H54 (cell line): Measurements from ENCODE around the gene GDPGP1.

Experiments used
- DNase-seq: peaks from one replicate; pipeline ENCODE4 v3.0.0; 2011; ENCODE audit warnings: low spot score, mixed read lengths; ENCODE audit not compliant: insufficient read length
- FAIRE-seq: peaks from 3 replicates; lab custom pipeline; 2011; peaks lifted over from hg19 to GRCh38; lab: Jason Lieb, UNC
- POLR2A ChIP-seq: IDR thresholded peaks from 2 replicates; pipeline ENCODE4 v1.6.1; 2011; ENCODE audit warnings: low read depth, mild to moderate bottlenecking, low read length

Gene GDPGP1

DNA sequence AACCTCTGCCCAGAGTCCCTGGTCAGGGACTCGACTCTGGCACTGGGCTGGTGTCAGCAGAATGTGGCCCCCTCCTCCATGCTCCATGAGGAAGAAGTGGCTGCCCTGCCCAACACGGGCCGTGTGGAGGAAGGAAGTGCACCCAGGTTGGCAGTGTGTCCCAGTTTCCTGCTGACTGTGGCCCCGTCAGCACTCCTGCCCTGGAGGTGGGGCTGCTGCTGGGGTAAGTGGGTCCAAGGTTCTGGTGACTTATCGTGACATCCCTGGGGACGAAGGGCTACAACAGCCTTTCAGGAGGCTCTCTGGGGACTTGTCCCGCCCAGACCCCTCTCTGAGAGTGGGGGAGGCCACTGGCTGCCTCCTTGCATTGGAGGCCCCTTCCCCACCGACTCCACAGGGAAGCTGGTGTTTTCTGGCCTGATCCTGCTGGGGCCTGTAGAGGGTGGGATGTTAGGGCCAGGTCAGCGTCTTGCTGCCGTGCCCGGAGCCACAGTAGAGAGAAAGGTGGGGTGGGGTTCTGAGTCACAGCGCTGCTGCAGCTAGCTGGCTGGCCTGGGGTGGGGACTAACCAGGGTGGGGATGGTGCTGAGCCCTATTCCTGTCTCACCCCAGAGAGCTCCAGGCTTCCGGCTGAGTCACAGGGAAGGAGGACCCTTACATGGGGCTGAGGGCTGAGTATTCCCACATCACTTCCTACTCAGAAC, 22.4 kb upstream of the GDPGP1 start:
- peak; percentile 86 for DNase-seq
- FAIRE-seq = no peak
- 0 out of 2 replicates have a peak, but pooled peaks have one; percentile 33 for TF ChIP-seq POLR2A

GRCh38 chr15:90212221-90213098, 21.5 kb upstream of the GDPGP1 start:
- no peak for TF ChIP-seq POLR2A
- FAIRE-seq = no peak
- no peak for DNase-seq

DNA sequence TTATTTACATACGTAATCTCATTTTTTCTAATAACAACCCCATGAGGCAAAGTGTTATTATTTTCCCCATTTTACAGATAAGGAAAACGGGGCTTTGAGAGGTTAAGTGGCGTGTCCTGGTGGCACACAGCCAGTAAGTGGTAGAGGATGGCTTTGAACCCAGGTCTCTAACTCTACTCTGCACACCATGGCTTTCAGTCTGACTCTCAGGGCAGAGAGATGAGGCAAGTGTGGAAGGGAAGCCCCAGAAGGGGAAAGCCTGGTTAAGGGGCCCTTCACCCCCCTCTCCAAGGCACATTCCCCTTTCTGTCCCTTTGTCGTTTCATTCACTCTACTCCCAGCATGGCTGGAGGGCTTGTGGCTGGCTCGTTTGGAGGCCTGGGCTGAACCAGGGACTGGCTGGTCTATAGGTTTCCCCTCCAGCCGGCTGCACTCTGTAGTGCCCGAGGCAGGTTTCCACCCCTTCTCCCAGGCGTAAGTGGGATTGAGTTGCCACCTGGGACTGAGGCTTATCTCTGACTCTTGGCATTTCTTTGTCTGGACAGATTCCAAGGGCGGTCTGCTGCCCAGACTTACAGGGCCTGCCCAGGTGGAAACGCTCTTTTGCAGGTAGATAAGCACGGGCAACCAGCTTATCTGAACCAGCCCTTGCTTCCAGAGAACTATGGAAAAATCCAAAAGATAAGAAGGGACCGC, 20.7 kb upstream of the GDPGP1 start:
- DNase-seq = no peak
- FAIRE-seq = no peak
- TF ChIP-seq POLR2A = no peak

DNA sequence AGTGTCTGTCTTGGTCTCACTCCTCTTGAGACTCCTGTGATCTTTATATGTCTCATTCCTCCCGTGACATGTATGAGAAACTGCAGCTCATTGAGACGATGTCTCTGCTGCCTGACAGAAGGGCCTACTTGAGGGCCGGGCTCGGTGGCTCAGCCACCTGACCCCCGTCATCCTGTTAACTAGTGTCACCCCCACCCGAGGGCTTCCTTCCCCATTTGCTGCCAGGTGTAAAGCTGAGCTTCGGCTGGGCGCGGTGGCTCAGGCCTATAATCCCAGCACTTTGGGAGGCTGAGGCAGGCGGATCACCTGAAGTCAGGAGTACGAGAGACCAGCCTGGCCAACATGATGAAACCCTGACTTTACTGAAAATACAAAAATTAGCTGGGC, 20.2 kb upstream of the GDPGP1 start:
- FAIRE-seq = no peak
- DNase-seq = no peak
- no peak for TF ChIP-seq POLR2A

- FAIRE-seq = no peak
- no peak for DNase-seq
- TF ChIP-seq POLR2A = no peak
Observed at GRCh38 chr15:90214553-90215196, 19.3 kb upstream of the GDPGP1 start.

DNA sequence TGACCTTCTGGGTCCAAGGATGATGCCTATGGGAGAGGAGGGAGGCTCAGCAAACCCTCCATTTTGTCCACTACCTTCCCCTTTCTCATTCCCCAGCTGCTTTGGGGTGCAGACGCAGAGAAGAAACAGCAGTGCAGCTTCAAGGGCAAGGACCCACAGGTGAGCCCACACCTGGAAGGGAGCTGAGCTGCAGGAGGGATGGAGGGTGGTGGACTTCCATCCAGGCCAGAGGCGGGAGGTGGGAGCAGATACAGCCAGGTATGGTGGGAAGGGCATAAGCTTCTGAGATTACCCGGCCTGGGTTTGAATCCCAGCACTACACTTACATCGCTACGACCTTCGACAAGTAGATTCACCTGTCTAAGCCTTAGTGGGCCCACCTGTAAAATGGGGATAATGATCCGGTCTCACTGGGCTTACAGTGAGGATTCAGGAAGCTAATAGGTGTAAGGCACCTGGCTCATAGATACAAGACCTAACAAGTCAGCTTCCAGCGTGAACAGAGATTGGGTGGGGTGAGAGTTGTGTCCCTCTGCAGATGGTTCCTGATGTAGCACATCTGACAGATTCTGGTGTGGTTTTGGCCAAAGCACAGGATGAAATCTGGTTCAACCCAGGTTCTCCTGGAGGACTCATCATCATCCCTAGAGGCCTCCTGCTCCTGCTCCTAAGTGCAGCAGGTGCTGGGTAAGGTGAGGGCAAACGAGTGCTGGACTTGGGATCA, 16.2 kb upstream of the GDPGP1 start:
- no peak for TF ChIP-seq POLR2A
- DNase-seq (no peak), FAIRE-seq (no peak)

- DNase-seq = no peak
- no peak for TF ChIP-seq POLR2A
- no peak for FAIRE-seq
Observed at GRCh38 chr15:90219421-90220141, 14.4 kb upstream of the GDPGP1 start.

- no peak for FAIRE-seq
- DNase-seq = peak; percentile 65
Observed at GRCh38 chr15:90221246-90221900, 12.6 kb upstream of the GDPGP1 start.

GRCh38 chr15:90222547-90222946, 11.5 kb upstream of the GDPGP1 start:
- DNase-seq = no peak
- no peak for TF ChIP-seq POLR2A
- FAIRE-seq = no peak

More at GRCh38 chr15:90221246-90221900, 12.6 kb upstream of the GDPGP1 start:
- TF ChIP-seq POLR2A = no peak

DNA sequence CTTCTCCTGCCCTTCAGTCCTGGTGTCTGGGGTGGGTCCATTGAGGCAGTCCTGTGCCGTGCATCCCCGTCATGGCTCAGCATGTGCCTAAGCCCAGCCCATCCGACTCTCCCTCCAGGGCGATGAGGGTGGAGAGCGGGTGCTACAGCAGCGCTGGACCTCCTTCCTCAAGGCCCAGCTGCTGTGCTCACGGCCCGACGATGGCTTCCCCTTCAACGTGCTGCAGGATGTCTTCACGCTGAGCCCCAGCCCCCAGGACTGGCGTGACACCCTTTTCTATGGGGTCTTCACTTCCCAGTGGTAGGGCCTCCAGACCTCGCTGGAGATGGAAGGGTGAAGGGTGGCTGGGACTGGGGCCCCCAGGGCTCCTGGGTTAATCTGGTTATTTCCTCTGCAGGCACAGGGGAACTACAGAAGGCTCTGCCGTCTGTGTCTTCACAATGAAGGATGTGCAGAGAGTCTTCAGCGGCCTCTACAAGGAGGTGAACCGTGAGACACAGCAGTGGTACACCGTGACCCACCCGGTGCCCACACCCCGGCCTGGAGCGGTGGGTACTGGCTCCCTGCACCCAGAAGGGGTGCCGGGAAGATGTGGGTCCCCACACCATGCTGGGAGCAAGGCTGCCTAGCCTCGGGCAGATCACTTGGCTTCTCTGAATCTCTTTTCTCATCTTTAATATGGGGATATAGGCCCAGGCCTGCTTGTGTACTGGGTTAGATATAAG, 10.4 kb upstream of the GDPGP1 start:
- no peak for DNase-seq
- FAIRE-seq = no peak
- no peak for TF ChIP-seq POLR2A

DNA sequence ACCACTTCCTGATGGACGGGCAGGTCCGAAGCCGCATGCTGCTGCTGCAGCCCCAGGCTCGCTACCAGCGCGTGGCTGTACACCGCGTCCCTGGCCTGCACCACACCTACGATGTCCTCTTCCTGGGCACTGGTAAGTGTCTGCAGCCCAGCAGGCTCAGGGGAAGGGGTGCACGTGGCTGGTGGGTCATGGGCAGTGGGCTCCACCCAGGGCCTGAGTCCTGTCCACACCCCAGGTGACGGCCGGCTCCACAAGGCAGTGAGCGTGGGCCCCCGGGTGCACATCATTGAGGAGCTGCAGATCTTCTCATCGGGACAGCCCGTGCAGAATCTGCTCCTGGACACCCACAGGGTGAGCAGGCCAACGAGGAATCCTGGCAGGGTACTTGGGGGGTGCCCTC, 9.0 kb upstream of the GDPGP1 start:
- TF ChIP-seq POLR2A = no peak
- DNase-seq = no peak
- no peak for FAIRE-seq
